Germinal center (tissue), 1 donor: ENCODE data around the gene LCMT1.

Experiments used
- DNase-seq: peaks from one replicate; pipeline ENCODE4 v3.0.0; 2012; ENCODE audit warnings: mixed read lengths, low spot score

Gene LCMT1

DNA sequence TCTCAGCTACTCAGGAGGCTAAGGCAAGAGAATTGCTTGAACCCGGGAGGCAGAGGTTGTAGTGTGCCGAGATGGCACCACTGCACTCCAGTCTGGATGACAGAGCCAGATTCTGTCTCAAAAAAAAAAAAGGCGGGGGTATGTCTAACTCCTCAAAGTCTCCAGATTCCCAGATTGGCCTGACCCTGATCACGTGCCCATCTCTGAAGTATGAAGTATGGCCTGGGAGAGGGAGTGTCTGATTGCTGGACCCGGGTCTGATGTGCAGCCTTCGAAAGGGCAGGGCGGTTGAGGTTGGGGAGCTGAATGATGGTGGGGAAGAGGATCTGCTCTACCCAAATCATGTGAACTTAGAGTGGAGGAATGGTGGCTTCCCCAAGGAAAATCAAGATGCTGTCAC lies 87.9 kb downstream of the LCMT1 start:
- DNase-seq = no peak

DNA sequence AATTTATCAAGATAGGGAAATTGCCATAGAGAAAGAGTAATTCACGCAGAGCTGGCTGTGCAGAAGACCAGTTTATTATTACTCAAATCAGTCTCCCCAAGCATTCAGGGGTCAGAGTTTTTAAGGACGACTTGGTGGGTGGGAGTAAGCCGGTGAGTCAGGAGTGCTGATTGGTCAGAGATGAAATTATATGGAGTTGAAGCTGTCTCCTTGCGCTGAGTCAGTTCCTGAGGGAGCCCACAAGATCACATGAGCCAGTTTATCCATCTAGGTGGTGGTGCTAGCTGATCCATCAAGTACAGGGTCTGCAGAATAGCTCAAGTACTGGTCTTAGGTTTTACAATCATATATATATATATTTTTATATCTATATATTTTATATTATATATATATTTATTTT lies 99.2 kb downstream of the LCMT1 start:
- no peak for DNase-seq

DNA sequence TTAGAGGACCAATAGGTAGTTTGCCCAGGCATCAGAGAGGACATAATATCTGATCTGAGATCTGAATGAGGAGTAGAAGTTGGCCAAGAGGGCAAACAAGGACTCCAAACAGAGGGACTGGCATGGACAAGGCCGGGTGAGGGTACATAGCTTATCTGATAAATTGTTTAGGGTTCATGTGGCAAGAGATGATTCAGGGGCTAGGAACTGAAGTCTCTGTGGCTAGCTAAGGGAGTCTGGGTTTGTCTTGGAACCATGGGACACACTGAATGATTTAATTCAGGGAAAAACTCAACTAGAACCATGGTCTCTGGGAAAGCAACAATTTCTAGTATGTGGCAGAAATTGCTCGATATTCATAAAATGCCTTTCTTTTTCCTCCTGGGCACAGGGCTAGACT lies 101.1 kb downstream of the LCMT1 start:
- no peak for DNase-seq

DNA sequence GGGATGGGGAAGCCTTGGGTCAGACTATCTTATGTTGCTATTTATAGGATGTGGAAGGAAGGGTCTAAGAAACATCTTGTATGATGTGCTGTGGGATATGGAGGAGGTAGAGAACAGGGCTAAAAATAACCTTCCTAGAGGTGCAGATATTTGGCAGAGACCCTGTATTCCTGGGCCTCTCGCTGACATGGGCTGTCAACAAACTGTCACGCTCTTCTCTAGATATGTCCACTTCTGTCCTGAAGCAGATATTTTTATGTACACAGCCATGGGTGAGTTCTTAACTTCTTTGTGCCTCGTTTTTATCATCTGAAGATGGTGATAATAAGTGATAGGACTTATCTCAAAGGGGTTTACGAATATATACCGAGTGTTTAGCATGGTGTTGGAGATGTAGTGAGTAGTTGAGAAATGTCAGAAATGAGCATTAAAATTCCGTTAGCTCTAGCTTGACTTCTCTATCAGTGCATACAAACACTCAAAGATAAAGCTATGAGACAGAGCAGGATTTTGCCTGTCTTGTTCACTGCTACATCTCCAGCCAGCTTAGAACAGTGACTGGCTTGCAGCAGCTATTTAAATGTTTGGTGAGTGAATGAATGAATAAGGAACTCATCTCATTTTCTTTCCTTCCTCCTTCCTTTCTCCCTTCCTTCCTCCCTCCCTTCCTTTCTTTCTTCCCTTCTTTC lies 102.3 kb downstream of the LCMT1 start:
- DNase-seq = no peak

DNA sequence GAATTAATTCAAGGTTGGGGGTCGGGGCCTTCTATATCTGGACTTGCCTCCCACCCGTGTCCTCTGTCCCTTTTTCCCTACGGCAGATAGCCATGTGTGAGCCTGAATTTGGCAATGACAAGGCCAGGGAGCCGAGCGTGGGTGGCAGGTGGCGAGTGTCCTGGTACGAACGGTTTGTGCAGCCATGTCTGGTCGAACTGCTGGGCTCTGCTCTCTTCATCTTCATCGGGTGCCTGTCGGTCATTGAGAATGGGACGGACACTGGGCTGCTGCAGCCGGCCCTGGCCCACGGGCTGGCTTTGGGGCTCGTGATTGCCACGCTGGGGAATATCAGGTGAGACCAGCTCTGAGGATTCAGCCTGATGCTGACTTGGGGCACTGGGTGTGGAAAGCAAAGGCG lies 105.6 kb downstream of the LCMT1 start:
- no peak for DNase-seq

DNA sequence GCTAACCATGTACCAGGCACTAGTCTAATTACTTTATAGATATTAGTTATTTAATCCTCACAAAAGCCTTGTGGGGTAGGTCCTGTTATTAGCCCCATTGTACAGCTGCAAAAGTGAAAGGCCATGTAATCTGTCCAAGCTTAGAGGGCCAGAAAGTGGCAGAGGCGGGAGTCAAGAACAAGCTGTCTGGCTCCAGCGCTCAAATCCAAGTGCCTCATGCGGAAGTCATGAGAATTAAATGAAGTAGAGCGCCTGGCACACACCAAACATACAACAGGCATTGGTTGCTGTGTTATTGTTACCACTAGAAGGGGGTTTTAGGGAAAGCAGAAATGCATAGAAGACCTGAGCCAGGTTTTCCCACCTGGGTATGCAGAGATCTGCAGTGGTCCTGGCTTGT lies 106.4 kb downstream of the LCMT1 start:
- no peak for DNase-seq

DNA sequence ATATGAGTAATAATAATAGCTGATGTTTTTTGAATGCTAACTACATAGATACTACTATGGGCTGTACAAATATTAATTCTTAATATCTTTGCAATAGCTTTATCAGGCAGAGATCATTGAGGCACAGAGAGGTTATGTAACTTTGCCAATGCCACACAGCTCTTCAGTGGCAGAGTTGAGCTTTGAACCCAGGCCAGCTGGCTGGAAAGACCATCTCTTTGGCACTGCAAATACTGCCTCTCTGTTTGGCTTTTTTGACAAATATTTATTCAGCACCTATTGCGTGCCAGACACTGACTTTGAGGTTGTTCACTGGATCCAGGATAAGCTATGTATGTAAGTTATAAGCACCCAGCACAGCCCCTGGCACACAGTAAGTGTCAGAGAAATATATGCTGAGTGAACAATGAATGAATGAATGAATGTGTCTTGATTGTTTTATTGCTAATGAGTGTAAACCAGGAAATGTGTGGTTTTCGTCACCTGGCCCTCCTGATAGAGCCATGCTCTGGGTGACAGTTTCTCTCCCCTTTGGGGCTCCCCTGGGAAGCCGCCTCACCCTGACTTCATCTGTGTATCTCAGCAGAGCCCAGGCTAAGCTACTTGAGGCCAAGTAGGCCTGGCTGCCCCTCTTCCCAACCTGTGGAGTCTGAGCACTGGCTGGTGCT lies 107.7 kb downstream of the LCMT1 start:
- no peak for DNase-seq

DNA sequence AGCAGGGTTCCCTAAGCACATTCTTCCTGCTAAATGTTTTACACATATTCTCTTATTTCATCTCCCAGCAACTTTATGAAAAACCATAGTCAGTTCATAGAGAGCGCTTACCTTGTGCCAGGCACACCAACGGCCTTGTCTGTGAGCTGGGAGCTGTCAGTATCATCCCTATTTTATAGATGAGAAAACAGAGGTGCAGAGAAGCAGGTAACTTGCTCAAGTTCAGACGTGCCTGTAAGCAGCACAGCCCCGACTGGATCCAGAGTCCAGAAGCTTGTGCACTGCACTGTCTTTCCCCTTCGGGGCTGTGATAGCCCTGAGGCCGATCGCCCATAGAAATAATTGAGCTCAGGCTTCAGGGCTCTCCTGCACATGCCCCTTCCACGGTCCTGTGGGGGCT lies 111.4 kb downstream of the LCMT1 start:
- DNase-seq = no peak

DNA sequence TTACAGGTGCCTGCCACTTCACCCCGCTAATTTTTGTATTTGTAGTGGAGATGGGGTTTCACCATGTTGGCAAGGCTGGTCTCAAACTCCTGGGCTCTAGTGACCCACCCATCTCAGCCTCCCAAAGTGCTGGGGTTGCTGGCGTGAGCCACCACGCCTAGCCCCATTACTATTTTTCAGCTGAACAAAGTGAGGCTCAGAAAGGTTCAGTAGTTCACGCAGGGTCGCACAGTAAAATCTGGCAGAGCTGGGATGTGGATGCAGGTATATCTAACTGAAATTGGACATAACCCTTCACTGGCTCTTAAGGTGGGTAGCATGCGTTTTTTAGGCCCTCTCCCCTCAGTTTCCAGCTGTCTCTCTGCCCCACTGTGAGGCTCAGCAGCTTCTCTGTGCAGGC lies 112.4 kb downstream of the LCMT1 start:
- DNase-seq = no peak

DNA sequence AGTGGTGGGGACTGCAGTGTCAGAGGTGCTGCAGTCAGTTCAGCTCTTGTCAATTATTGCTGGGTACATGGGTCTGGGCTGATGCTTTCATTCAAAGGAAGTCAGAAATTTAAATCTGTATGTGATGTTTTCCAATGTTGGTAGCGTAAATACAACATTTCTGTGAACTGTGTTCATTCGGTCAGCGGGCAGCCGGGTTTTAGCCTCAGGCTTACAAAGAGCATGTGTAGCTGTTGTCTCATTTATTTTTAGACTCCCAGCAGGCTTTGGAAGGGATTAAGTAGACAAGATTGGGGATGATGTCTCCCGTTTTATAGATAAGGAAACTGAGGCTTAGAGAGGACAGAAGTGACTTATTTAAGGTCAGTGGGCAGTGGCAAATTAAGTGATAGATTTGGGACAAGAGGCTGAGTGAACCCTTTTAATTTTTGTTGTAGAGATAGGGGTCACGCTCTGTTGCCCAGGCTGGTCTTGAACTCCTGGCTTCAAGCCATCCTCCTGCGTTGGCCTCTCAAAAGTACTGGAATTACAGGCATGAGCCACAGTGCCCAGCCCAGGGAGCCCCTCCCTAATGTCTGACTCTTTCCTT lies 113.3 kb downstream of the LCMT1 start:
- no peak for DNase-seq
